ENCODE measurements around the gene LRMDA.
A peak's percentile ranks its signal among the peaks of the same experiment; 100 is the strongest.

LRMDA gene

GRCh38 chr10:75443362-75443761 lies 11.9 kb downstream of the LRMDA start:
- no peak for DNase-seq (ENCODE audit: low spot score)
- FAIRE-seq = no peak

GRCh38 chr10:75444781-75445386 lies 13.5 kb downstream of the LRMDA start:
- DNase-seq (ENCODE audit: low spot score) (no peak), FAIRE-seq (peak; percentile 85)

GRCh38 chr10:75446508-75446907 lies 15.1 kb downstream of the LRMDA start:
- DNase-seq (ENCODE audit: low spot score) (no peak), FAIRE-seq (no peak)

GRCh38 chr10:75448166-75448565 lies 16.7 kb downstream of the LRMDA start:
- DNase-seq (ENCODE audit: low spot score) (no peak), FAIRE-seq (peak; percentile 46)

- no peak for FAIRE-seq
- no peak for DNase-seq (ENCODE audit: low spot score)
These were observed 18.1 kb downstream of the LRMDA start for GRCh38 chr10:75449382-75450074.

GRCh38 chr10:75450075-75450445 lies 18.6 kb downstream of the LRMDA start:
- no peak for DNase-seq (ENCODE audit: low spot score)
- no peak for FAIRE-seq

GRCh38 chr10:75450644-75451640 lies 19.5 kb downstream of the LRMDA start:
- DNase-seq (ENCODE audit: low spot score) = no peak
- no peak for FAIRE-seq

- DNase-seq (ENCODE audit: low spot score) (no peak), FAIRE-seq (no peak)
These were observed 20.4 kb downstream of the LRMDA start for GRCh38 chr10:75451831-75452230.

GRCh38 chr10:75452997-75453396 lies 21.6 kb downstream of the LRMDA start:
- DNase-seq (ENCODE audit: low spot score) = no peak
- no peak for FAIRE-seq

- FAIRE-seq = no peak
These were observed 24.7 kb downstream of the LRMDA start for GRCh38 chr10:75456122-75456521.

GRCh38 chr10:75460059-75460458 lies 28.6 kb downstream of the LRMDA start:
- FAIRE-seq (no peak), DNase-seq (ENCODE audit: low spot score) (no peak)

More at GRCh38 chr10:75456122-75456521, 24.7 kb downstream of the LRMDA start:
- no peak for DNase-seq (ENCODE audit: low spot score)

GRCh38 chr10:75461672-75462649 lies 30.5 kb downstream of the LRMDA start:
- no peak for FAIRE-seq

GRCh38 chr10:75462865-75463264 lies 31.4 kb downstream of the LRMDA start:
- FAIRE-seq = no peak
- no peak for DNase-seq (ENCODE audit: low spot score)

More at GRCh38 chr10:75461672-75462649, 30.5 kb downstream of the LRMDA start:
- DNase-seq (ENCODE audit: low spot score) = no peak

GRCh38 chr10:75464478-75465449 lies 33.3 kb downstream of the LRMDA start:
- no peak for DNase-seq (ENCODE audit: low spot score)
- peak; percentile 20 for FAIRE-seq

GRCh38 chr10:75465450-75465827 lies 34.0 kb downstream of the LRMDA start:
- FAIRE-seq (peak; percentile 46), DNase-seq (ENCODE audit: low spot score) (no peak)

- FAIRE-seq = peak; percentile 9
- no peak for DNase-seq (ENCODE audit: low spot score)
These were observed 34.6 kb downstream of the LRMDA start for GRCh38 chr10:75466001-75466400.

- DNase-seq (ENCODE audit: low spot score) (peak; percentile 26), FAIRE-seq (no peak)
These were observed 35.5 kb downstream of the LRMDA start for GRCh38 chr10:75466886-75467285.

GRCh38 chr10:75468612-75469005 lies 37.2 kb downstream of the LRMDA start:
- no peak for FAIRE-seq
- no peak for DNase-seq (ENCODE audit: low spot score)

GRCh38 chr10:75469006-75469616 lies 37.7 kb downstream of the LRMDA start:
- DNase-seq (ENCODE audit: low spot score) = peak; percentile 80
- peak; percentile 94 for FAIRE-seq

Measured in urothelium cell line (cell line).